ENCODE measurements around the gene CD44.

CD44 gene

DNA sequence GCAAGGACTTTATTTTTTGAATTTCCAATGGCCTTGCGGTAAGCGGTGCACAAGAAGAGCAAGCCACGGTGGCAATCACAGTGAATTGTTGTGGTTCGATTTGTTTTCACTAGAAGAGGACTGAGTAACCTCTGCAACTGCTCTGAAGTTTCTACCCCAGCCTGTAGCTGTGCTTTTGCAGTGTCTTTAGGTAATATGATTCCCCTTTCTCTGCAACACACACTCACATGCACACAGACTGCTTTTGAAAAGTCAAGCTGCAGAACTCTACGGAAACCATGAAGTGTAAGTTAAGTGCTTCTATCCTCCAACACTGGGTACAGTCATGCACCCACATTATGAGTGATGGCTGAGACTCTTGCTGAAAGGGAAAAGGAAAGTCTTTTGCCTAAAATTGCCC is 38.4 kb downstream of the CD44 start:
- DNase-seq (ENCODE audit: low spot score): peak; percentile 81

DNA sequence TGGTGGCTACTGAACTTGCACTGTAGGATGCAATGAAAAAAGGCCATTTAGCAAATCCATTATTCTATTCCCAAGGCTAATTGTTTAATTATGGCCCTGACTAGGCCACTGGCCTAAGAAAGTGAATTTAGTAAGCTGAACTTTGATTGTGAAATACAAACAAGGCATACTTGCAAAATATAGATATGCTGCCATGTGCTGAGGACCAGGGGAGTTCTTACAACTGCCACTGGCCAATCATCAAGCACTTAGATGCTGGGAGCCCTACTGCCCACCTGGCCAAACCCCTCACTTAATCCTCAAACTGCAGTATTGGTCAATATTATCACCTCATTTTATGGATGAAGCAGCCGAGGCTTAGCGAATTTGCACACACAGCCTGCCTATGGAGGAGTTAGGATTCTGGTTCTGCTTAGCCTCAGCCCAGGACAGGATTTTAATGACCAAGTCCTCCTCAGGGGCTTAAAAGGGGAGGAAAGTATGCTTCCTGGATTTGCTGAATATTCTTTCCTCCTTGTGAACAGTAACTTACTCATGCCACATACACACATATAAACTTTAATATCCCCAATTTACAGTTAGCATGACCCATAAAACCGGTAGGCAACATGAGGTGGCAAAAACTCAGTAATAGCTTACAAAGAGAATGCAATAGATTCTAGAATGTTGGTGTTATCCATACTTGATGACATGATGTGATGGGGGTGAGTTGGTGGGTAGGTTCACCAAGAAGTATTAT is 39.3 kb downstream of the CD44 start:
- no peak for DNase-seq (ENCODE audit: low spot score)

DNA sequence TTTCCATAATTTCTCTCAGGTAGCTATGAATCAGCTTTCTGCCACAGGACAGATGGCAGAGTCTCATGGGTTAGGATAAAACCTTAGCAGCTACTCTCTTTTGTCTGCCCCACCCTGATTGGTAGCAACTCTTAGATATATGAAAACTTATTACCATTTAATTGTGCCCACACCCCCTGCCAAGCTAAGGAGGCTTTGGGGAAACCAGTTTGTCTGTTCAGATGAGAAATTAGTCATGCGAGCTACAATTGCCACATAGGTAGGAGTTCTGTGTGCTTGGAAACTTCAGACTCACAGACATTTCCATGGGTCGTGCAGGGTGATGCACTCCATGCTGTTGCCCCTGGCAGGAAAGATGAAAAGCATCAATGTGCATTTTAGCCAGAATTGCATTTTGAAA is 39.9 kb downstream of the CD44 start:
- DNase-seq (ENCODE audit: low spot score): peak; percentile 59

DNA sequence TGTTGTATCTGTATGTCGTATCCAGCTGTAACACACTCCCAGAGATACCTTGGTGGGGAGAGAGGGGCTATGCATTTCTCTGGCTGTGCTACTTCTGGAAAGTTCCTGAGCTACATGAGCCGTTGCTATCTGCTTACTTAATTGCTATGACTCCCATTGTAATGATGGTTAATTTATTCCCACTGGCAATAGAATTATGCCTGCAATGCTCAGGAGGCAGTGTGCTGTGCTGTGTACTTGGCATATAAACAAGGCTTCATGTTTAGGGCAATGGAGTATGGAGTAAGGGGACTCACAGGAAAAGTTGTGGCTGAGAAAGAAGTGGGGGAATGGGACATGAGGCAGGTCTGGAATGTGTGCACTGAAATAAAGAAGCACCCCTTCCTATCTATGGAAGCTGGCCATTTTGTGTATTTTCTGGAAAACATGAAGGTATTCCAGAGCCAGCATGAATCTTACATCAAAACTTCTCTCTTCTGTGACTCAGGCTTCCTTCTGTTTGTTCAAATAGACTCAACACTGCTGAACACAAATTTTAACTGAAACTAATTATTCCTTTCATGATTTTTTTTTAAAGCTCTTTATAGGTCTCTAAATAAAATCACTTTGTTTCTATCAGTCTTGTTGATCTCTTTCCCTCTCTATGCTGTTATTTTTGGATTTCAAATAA is 40.6 kb downstream of the CD44 start:
- DNase-seq (ENCODE audit: low spot score): no peak

DNA sequence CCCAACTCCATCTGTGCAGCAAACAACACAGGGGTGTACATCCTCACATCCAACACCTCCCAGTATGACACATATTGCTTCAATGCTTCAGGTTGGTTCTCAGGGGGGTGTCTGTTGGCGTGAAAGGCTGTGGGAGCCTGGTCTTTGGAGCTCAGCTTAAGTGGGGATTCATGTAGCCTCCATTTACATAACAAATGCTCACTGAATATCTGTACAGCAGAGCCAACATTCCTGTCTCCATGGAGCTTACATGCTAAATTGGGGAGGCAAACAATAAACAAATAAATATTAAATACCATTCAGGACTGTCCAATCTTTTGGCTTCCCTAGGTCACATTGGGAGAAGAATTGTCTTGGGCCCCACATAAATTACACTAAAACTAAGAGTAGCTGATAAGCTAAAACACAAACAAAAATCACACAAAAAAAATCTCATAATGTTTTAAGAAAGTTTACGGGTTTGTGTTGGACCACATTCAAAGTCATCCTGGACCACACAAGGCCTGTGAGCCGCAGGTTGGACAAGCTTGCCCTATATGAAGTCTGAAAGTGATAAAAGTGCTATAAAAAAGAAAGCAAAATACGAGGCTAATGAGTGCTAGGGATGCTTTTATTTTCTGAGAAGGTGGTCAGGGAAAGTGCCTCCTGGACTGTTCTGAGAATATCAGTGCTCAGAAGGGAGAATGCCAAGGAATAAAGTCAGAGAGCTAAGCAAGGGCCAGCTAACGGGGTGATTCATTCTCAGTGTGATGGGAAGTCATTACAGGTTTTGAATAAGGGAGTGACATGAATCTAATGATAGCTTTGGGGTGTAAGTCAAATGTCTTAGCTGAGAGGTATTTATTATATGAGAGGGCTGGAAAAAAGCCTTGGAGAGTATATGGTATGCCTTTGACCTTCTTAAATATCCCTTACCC is 41.6 kb downstream of the CD44 start:
- DNase-seq (ENCODE audit: low spot score): no peak

DNA sequence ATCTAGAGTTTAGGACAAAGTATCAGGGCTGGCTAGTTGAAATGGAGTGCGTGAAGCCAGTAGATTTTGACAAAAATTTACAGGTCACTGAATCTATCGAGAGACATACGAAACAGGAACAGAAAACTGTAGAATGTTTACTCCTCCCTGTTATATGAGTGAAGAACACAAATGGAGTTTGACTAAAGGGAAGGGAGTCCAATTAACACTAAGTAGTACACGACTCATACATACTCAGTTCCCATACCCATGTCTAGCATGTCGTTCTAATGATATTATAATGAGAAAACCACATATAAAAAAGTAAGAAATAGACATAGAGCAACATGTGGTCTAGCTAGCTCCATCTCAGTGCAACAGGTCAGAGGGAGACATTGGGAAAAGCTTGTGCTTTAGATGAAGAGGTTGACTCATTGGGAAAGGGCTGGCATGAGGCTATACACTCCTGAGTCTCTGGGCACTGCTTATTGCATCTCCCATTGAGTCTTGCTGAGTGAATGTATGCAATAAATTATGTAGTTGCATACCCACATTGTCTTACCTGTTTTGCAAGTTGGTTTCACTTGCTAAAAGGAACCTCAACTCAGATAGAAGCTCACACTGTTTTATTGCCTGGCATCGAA is 43.5 kb downstream of the CD44 start:
- no peak for DNase-seq (ENCODE audit: low spot score)

DNA sequence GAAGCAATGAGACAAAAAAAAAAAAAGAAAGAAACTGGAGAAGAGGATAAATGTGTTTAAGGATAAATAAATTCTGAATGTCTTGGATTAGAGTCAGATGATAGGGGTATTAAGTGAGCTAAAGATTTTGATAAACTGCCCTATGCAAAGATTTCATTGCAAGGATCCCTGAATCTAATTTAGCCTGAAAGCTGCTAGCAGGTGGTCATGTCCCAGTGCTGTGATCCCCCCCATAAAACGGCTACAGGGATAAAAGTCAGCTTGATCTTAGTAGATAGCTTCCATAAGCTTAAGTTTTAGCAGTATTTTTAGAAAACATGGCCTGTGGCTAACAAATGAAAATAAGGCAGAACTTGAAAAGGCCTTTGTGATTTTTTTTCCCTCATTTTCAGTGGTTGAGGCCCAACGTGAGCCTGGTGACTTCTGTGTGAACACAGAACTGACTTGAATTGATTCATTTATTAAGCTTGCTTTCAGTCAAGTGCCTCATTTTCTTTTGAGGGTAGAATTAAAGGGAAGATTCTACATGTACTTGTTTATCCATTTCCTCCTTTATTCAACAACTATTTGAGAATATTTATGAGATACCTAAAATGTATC is 44.5 kb downstream of the CD44 start:
- DNase-seq (ENCODE audit: low spot score): no peak

DNA sequence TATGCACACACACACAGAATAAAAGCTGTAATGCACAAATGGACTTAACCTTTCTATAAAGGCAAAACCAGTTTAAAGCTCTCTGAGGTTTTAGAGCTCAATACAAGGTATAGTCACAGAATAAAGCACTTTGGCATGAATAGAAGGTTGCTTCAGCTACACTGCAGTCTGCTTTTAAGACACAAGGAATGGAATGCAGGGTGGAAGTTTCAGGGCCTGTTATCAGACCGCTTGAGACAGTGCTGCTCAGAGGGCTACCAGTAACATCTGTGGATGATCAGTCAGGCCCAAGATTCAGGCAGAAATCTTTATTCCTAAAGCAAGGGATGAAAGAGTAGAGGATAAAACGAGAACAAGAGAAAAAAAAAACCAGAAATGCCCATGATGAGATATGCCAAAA is 46.7 kb downstream of the CD44 start:
- DNase-seq (ENCODE audit: low spot score): no peak

DNA sequence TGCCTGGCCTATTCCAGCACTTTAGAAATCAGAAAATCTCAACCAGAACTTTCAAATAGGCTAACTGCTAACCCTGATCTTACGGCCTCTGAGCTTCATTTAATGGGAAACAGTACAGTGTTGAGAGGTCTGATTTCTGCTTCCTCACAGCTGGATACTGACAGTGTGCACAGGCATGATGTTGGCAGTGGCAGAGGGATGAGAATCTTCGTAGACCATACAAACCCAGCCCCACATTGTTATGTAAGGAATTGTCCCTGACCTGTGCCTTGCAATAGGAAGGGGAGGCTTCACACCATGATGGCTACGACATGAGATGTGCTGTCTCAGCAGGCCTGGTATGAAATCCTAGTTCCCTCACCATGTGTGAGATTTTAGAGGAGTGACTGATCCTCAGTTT is 49.0 kb downstream of the CD44 start:
- no peak for DNase-seq (ENCODE audit: low spot score)

DNA sequence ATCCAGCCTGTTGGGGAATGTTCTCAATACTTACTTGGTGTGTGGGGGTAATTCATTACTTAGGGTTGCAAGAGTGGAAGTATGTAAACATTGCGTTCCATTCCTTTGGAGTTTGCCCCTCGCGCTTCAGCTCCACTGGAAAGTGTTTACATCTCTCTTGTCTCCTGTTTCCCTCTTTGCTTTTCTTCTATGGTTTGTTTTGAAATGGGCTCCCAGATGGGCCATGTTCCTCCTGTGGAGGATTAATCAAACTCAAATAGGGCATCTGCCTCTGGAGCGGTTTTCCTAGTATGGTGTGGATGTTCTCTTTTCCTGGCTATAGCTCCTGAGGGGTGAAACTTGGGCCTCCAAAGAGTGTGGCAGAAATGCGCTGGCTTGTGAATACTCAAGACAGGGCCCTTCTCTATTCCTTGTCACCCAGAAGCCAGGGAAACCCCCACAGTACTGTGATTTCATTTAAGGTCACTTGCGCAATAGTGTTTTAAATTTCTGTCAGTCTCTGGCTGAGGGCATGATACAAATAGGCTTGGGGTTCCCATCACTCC is 51.9 kb downstream of the CD44 start:
- DNase-seq (ENCODE audit: low spot score): no peak

DNA sequence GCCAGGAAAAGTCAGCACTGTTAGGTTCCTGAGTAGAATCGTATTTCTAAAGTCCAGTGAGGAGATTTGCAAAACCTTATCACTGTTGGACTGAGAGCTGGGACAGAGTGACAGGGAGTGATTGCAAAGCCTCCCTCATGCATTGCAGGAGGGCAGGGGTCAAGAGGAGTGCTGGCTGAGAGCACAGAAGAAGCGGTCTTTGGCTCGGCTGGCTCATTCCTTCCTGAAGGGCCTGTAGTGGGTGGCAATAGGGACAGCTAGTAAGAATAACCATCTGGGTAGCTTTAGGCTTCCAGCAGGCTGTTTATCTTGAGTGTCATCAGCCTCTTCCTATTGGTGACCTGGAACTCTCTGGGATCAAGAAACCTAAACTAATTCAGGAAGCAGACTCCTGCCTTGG is 53.4 kb downstream of the CD44 start:
- DNase-seq (ENCODE audit: low spot score): no peak

DNA sequence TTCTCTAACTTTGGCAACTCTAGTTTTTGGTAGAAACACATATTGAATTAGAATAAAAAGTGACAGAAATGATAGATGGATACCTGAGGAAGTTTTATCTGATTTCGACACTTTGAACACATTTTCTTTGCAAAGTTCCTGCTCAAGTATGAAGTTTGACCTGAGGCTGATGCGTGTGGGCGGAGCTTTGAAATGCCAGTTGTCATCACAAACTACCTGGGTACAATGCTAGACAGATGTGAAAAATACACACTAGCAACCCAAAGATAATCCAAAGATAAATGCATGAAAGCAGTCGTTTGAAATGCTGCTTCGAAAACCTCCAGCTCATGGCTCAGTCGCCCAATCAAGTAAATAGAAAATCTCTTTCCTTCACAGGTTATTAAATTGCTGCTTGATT is 54.8 kb downstream of the CD44 start:
- no peak for DNase-seq (ENCODE audit: low spot score)

DNA sequence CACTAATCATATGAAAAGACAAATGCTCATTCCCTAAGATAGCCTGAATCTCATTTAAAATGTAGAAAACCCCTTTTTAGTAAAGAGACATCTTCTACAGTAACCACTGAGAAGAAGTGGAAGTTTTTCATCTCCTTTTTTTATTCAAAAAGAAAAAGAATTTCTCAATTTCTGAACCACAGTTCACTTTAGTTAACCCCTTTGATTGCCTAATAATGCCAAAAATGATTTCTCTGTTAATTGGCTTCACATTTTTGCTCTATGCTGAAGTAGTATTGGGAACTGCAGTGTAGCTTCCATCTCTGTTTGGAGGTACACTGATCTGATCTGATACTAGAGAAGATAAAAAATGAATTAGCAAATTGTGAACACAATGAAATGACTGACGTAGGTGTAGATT is 58.3 kb downstream of the CD44 start:
- DNase-seq (ENCODE audit: low spot score): no peak

DNA sequence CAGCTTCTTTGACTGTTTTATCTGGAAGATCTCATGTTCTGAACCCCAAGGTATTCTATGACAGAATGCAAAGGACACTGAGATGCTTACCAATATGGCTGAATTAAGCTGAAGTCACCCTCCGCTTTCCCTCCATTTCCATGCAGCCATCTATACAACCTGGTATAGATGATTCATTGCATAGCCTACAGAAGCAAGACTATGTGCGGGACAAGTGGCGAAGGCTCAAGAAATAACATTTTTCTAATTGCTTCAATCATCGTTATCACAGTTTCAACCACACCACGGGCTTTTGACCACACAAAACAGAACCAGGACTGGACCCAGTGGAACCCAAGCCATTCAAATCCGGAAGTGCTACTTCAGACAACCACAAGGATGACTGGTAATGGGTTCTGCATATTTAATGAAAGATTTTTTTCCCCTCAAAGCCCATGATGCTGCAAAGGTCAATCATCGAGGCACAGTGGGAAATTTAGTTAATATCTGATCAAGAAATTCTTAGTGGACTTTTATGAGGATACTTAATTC is 61.9 kb downstream of the CD44 start:
- no peak for DNase-seq (ENCODE audit: low spot score)

DNA sequence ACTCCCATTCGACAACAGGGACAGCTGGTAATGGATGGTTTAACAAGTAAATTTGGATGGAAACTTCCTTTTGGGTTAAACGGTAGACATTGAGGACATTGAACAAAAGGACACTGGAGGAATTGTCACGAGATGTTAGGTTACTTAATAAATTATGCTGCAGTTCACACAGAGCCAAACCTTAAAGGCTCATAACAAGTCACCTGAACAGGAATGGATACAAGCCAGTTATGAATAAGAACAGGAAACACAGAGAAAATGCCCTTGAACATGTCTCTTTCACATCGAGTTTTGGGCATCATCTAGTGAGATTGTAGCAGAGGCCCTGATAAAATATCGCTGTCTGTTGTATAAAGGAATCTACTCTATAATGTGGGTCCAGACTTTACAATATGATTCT is 65.6 kb downstream of the CD44 start:
- DNase-seq (ENCODE audit: low spot score): no peak

DNA sequence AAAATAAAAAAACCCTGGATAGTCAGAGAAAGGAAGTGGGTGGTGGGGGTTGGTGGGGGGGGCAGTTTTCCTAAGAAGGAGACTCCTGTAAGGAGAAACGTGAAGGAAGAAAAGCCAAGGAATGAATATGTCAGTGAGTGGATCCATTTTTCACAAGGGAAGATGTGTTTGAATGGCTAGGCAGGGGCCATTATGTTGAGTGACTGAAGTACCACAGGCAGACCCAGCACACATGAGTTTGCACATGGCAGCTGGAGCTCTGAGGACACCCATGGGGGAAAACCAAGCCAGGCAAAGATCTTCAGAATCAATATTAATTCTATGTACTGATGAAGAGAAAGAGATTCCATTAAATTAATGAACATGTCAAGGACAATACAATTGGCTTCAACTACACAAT is 67.6 kb downstream of the CD44 start:
- DNase-seq (ENCODE audit: low spot score): no peak

DNA sequence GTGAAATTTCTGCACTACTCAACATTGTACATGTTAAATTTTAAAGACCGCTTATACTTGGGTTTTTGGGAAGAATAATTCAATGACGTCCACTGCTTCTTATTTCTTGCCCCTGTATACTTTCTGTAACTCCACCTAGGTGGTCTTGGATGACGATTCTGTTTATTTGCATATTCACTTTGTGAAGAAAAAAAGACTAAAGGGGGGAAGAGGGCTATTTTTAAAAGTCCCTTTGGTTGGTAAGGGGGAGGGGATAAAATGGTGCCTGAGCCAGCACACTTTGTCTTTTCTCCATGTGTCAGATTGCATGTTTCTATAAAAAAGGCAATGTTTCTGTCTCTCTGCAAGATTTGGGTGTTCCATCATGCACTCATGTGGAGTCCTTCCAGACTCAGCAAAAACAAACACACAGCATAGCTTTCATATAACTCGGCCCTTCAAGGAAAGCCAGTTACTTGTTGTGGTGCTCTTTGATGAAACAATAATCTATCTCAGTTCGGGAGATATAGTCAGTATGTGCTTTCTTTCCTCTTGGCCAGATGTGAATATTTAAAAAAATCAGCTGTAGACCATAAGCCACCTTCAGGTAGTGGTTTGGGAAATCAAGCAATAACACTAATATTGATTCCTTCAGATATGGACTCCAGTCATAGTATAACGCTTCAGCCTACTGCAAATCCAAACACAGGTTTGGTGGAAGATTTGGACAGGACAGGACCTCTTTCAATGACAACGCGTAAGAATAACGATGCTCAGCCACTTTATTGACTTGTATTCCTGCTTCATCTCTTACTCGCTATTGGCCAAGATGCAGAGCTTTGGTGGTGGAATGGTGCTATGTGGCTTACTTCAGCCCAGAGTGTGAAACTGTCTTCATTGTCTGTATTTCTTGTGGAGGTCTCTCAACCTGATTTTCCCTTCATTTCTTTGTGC is 68.8 kb downstream of the CD44 start:
- no peak for DNase-seq (ENCODE audit: low spot score)

DNA sequence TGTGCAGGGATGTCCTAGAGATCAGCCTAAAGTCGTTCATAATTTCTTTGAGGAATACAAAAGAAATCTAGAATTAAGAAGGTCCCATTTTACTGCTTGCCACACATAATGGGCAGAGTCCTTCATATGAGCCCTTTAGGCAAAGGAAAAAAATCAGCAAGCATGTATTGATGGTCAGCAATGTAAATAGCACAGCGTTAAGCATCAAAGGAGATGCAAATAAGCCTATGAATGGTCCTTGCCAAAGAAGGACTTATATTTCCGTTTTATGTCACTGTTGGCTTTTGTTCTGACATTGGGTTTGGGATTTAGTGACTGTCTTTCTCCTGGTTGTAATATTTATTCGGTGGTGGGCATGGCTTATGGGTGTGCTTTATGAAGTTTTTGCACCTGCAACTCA is 69.8 kb downstream of the CD44 start:
- no peak for DNase-seq (ENCODE audit: low spot score)

DNA sequence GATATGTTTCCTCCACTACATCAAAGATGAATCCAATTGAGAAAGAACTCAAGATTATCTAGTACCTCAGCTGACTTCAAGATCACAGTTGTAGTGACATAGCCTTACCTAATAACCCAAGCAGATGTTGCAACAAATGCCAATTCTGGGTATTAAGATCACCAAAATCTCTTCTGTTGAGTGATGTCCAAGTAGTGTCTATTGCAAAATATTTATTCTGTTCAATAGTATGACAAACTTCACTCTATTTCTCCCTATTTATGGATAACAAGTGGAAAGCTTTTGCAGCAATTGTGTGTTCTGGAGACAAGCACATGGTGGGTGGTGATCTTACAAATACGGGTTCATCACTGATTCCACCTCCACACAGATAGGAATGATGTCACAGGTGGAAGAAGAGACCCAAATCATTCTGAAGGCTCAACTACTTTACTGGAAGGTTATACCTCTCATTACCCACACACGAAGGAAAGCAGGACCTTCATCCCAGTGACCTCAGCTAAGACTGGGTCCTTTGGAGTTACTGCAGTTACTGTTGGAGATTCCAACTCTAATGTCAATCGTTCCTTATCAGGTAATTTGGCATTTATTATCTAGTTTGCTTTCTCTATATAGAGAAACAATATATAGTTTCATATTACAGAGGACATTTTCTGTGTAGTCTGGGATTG is 72.0 kb downstream of the CD44 start:
- no peak for DNase-seq (ENCODE audit: low spot score)

DNA sequence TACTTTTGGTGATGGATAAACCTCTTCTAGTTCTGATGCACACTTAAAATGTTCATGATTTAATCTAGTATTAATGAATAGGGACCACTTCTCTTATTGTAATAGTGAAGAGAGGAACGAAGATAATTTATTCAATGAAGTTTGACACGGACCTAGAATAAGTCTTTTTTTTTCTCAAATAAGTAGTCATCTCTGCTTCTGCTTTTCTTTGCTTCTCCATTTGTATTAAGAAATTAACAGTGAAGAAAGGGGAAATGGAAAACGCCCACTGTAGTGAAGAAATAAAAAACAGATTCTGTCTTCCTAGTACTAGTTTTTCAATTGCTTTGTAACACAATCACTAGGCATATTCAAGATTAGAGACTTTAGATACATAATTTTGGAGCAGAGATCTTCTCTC is 73.0 kb downstream of the CD44 start:
- DNase-seq (ENCODE audit: low spot score): no peak

Measured in activated CD4-positive, alpha-beta T cell treated with anti-CD3 and anti-CD28 coated beads, Interleukin-2, Interleukin-4, amounts not matched to agents 100 ng/mL and 50 ng/mL, durations not matched to agents 16 hours and 8 hours (primary cell).